AG09319 (cell line): ENCODE measurements around the gene SRRM2.

Experiments used
- DNase-seq: peaks from one replicate; pipeline ENCODE4 v3.0.0-alpha.2; 2010; ENCODE audit warnings: low read depth; ENCODE audit errors: extremely low read depth
- TF ChIP-seq, protein P1 (sequence below): IDR thresholded peaks from 2 replicates; pipeline ENCODE4 v1.5.1; 2011; ENCODE audit warnings: low read depth, mild to moderate bottlenecking, inconsistent platforms, low read length, moderate library complexity

SRRM2 gene

DNA sequence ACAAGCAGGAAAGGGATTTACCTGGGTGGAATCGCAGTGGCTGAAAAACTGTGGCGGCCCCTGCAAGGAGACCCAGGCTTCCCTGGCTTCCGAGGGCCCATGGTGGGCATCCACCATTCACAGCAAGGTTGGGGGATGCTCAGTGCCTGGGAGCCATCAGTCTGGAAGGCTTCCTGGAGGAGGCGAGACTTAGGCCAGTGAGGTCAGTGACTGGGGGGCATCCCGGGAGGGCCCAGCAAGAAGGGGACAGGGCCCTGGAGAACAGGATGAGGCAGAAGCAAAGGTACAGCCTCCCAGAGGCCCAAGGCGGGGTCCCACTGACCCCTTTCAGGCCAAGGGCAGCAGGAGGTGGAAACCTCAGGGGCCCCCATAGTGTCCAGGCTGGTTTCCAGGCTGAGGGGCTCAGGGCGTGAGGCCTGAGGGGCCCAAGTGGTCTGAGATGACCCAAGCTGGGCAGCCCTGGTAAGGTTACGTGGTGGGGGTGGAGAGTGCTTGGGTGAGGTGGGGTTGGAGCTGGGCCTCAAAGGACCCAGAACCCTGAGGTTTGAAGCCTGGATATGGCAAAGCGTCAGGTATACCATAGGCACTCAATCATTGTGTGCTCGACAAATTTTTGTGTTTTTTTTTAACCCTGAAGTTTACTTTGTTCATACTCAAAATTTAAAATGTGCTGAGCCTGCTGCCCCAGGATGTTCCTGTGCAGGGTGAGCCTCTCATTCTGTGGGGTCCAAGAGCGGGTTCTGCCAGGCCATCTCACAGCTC lies 15.8 kb upstream of the SRRM2 start:
- no peak for DNase-seq
- TF ChIP-seq, protein P1, sequence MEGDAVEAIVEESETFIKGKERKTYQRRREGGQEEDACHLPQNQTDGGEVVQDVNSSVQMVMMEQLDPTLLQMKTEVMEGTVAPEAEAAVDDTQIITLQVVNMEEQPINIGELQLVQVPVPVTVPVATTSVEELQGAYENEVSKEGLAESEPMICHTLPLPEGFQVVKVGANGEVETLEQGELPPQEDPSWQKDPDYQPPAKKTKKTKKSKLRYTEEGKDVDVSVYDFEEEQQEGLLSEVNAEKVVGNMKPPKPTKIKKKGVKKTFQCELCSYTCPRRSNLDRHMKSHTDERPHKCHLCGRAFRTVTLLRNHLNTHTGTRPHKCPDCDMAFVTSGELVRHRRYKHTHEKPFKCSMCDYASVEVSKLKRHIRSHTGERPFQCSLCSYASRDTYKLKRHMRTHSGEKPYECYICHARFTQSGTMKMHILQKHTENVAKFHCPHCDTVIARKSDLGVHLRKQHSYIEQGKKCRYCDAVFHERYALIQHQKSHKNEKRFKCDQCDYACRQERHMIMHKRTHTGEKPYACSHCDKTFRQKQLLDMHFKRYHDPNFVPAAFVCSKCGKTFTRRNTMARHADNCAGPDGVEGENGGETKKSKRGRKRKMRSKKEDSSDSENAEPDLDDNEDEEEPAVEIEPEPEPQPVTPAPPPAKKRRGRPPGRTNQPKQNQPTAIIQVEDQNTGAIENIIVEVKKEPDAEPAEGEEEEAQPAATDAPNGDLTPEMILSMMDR = no peak

DNA sequence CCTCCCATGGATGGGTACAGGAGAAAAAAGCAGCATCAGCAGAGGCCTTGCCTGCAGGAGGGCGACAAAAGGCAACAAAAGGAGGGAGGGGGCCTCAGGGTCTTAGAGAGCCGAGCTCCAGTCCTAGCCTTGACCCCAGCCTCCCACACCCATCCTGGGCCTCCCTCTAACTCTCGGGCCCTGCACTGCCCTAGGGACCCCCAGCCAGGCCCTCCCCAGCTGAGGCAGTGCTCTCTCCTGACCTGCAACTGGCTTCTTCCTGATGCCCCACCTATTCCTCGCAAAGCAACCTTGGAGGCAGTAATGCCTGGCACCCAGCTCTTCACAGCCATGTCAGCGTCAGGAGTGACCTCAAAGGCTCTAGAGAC lies 15.2 kb upstream of the SRRM2 start:
- no peak for DNase-seq

DNA sequence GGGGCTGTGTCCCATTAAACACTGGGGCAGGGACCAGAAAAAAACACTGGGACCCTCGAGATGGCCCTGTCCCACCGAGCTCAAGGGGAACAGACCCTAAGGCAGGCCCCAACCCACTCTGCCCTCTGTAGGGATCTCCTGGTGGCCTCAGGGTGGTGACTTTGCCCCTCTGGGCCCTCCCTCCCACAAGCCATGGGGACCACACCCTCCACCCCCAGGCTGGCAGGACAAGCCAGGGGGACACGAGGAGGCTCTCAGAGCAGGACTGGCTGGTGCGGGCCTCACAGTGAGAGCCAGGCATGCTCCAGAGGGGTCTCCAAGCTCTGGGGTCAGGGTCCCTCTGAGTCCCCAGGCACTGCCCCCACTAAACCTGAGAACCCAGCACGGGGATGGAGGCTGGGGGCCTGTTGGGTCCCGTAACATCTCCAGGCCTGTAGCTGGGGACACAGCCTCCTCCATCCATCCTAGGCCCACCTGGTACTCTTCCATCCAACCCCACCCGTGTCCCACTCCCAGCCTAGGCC lies 14.5 kb upstream of the SRRM2 start:
- no peak for DNase-seq
- TF ChIP-seq, protein P1 = no peak

More for the DNA sequence above, 15.2 kb upstream of the SRRM2 start:
- TF ChIP-seq, protein P1 = no peak

DNA sequence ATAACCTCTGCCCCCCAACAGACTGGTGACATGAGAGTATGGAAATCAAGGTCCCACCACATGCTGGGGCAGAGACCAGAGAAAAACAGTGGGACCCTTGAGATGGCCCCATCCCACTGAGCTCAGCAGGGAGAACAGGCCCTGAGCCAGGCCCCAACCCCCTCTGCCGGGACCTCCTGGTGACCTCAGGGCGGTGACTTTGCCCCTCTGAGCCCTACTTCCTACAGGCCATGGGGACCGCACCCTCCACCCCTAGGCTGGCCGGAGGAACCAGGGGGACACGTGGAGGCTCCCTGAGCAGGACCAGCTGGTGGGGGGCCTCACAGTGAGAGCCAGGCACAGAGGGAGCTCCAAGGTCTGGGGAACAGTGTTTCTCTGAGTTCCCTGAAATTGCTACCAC lies 13.8 kb upstream of the SRRM2 start:
- TF ChIP-seq, protein P1 = no peak
- DNase-seq = no peak

DNA sequence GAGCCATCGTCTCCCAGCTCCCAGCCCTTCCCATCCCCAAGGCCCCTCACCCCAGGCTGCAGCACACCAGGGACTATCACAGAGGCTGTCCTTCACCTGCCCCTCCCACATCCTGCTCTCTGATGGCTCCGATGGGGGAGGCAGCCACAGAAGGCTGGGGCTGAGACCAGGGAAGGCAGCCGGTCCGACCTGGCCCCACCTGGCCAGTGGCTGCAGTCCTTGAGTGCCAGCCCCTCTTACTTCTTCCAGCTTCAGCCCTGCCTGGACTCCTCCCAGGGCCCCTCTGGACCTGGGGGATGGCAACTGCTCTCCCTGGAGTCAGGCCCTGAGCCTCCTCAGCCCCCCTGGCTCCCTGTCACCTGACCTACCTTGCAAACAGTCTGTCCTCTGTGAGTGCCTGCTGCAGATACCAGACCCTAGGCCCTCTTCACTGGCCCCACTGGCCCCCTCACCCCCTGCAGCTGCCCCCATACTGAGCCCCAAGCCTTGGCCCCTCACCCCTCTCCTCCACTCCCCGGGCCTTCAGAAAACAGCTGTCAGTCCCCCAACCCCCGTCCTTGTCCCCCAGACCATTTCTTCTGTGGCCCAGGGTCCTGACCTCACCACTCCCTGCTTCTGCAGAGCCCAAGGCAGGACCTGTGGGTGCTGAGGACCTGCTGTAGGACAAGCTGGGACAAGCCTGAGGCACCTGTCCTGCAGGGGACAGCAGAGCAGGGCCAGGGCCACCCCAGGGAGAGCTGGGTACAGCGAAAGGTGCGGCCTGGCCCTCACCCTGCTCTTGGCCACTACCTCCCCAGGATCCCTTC lies 12.6 kb upstream of the SRRM2 start:
- TF ChIP-seq, protein P1 = no peak
- no peak for DNase-seq

DNA sequence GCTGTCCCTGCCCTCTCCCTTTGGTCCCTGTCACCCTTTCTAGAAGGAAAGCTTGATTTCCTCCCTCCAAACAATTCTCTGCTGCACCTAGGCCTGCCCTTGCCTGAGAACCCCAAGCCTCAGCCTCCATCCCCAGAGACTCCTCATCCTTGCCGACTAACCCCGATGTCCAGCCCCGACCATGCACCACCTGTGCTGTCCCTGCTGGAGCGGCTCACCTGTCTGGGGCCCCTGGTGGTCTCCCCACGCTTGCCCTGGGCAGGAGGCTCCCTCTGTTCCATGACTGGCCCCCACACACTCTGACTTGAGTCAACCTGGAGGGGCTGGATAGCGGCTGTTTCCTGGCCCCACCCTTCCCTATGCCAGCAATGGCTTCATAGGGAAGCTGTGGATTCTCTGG lies 12.0 kb upstream of the SRRM2 start:
- TF ChIP-seq, protein P1 = no peak
- no peak for DNase-seq

DNA sequence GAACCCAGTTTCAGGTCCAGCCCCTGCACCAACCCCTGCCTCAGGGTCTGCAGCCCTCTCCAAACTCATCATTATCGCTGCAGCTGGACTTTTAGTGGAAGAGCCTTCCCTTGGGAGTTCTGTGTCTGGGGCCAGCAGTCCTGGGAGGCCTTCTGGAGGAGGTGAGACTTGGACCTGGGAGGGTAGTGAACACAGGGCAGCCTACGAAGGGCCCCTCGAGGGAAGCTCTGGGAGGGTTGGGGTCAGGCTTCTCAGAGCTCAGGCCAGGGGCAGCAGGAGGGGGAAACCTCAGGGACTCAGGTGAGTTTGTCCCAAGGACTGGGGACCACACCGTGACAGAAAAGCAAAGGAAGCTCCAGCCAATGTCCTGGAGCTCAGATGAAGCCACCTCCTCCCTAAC lies 11.3 kb upstream of the SRRM2 start:
- DNase-seq = no peak
- TF ChIP-seq, protein P1 = no peak
